ENCODE measurements around the gene LRRC74A.

The LRRC74A gene

GRCh38 chr14:76826122-76826521, at the start of gene LRRC74A:
LRRC74A (plus strand) TSS chr14:76826408; CDS start chr14:76826698, 290 bp downstream.
- DNase-seq: no peak

GRCh38 chr14:76776428-76777251, 49.6 kb upstream of the LRRC74A start:
- peak; percentile 56 for DNase-seq

- DNase-seq: peak; percentile 33
These were observed 48.5 kb upstream of the LRRC74A start for GRCh38 chr14:76777721-76778120.

GRCh38 chr14:76778546-76779215, 47.5 kb upstream of the LRRC74A start:
- peak; percentile 61 for DNase-seq

- peak; percentile 39 for DNase-seq
These were observed 46.8 kb upstream of the LRRC74A start for GRCh38 chr14:76779221-76780057.

- DNase-seq: no peak
These were observed 46.2 kb upstream of the LRRC74A start for GRCh38 chr14:76780058-76780345.

- DNase-seq: no peak
These were observed 45.8 kb upstream of the LRRC74A start for GRCh38 chr14:76780360-76780759.

GRCh38 chr14:76780875-76781647, 45.1 kb upstream of the LRRC74A start:
- no peak for DNase-seq

GRCh38 chr14:76781648-76782051, 44.6 kb upstream of the LRRC74A start:
- no peak for DNase-seq

GRCh38 chr14:76782115-76782884, 43.9 kb upstream of the LRRC74A start:
- DNase-seq: no peak

GRCh38 chr14:76782885-76783566, 43.2 kb upstream of the LRRC74A start:
- DNase-seq: no peak

GRCh38 chr14:76784266-76784874, 41.8 kb upstream of the LRRC74A start:
- DNase-seq: no peak

GRCh38 chr14:76784881-76785280, 41.3 kb upstream of the LRRC74A start:
- peak; percentile 80 for DNase-seq

- DNase-seq: no peak
These were observed 39.6 kb upstream of the LRRC74A start for GRCh38 chr14:76786601-76787000.

- DNase-seq: no peak
These were observed 33.8 kb upstream of the LRRC74A start for GRCh38 chr14:76792422-76792821.

GRCh38 chr14:76793324-76793723, 32.9 kb upstream of the LRRC74A start:
- no peak for DNase-seq

- DNase-seq: no peak
These were observed 32.3 kb upstream of the LRRC74A start for GRCh38 chr14:76793956-76794355.

- no peak for DNase-seq
These were observed 19.8 kb upstream of the LRRC74A start for GRCh38 chr14:76806446-76806845.

GRCh38 chr14:76808011-76808410, 18.2 kb upstream of the LRRC74A start:
- no peak for DNase-seq

- DNase-seq: no peak
These were observed 17.2 kb upstream of the LRRC74A start for GRCh38 chr14:76808990-76809389.

- no peak for DNase-seq
These were observed 15.7 kb upstream of the LRRC74A start for GRCh38 chr14:76810525-76810924.

Measured in activated effector memory CD4-positive, alpha-beta T cell treated with anti-CD3 and anti-CD28 coated beads, Interleukin-2, amount 50 U/mL, for 16 hours (primary cell).